Stimulated activated CD4-positive, alpha-beta T cell treated with anti-CD3 and anti-CD28 coated beads, Interleukin-2, amount 100 ng/mL, for 24 hours (primary cell): ENCODE data around the gene SPTBN5.

Experiments used
- DNase-seq, 2 donors: peaks; one replicate each; pipeline ENCODE4 v3.0.0-alpha.2; 2020

The SPTBN5 gene

GRCh38 chr15:41926185-41927056 lies 32.6 kb upstream of the SPTBN5 start:
- no peak for DNase-seq

GRCh38 chr15:41925086-41925608 lies 31.3 kb upstream of the SPTBN5 start:
- DNase-seq: no peak

- DNase-seq: no peak
Observed at GRCh38 chr15:41923401-41923997, 29.6 kb upstream of the SPTBN5 start.

- DNase-seq: no peak
Observed at GRCh38 chr15:41922353-41922752, 28.5 kb upstream of the SPTBN5 start.

GRCh38 chr15:41921639-41922038 lies 27.8 kb upstream of the SPTBN5 start:
- no peak for DNase-seq

GRCh38 chr15:41921167-41921566 lies 27.3 kb upstream of the SPTBN5 start:
- DNase-seq: no peak

GRCh38 chr15:41919954-41920538 lies 26.2 kb upstream of the SPTBN5 start:
- DNase-seq: no peak

- no peak for DNase-seq
Observed at GRCh38 chr15:41919201-41919820, 25.5 kb upstream of the SPTBN5 start.

- DNase-seq: no peak
Observed at GRCh38 chr15:41918506-41919126, 24.8 kb upstream of the SPTBN5 start.

- DNase-seq: no peak
Observed at GRCh38 chr15:41917767-41918430, 24.0 kb upstream of the SPTBN5 start.

- DNase-seq: no peak
Observed at GRCh38 chr15:41915255-41915994, 21.6 kb upstream of the SPTBN5 start.

- no peak for DNase-seq
Observed at GRCh38 chr15:41914411-41914810, 20.6 kb upstream of the SPTBN5 start.

- no peak for DNase-seq
Observed at GRCh38 chr15:41913256-41913655, 19.4 kb upstream of the SPTBN5 start.

- DNase-seq: no peak
Observed at GRCh38 chr15:41911691-41912345, 18.0 kb upstream of the SPTBN5 start.

- DNase-seq: no peak
Observed at GRCh38 chr15:41908736-41909461, 15.0 kb upstream of the SPTBN5 start.

GRCh38 chr15:41907141-41907540 lies 13.3 kb upstream of the SPTBN5 start:
- DNase-seq: no peak

- no peak for DNase-seq
Observed at GRCh38 chr15:41906608-41907007, 12.8 kb upstream of the SPTBN5 start.

GRCh38 chr15:41905036-41905793 lies 11.4 kb upstream of the SPTBN5 start:
- DNase-seq: no peak

GRCh38 chr15:41904541-41905005 lies 10.7 kb upstream of the SPTBN5 start:
- DNase-seq: peak; percentile 73
